ENCODE measurements around the gene NKAIN2.
"Not testable (repeated sequence)": the region's sequence is repeated elsewhere in the genome, so short reads cannot be mapped to it uniquely, and the experiment has no call there.

The NKAIN2 gene

DNA sequence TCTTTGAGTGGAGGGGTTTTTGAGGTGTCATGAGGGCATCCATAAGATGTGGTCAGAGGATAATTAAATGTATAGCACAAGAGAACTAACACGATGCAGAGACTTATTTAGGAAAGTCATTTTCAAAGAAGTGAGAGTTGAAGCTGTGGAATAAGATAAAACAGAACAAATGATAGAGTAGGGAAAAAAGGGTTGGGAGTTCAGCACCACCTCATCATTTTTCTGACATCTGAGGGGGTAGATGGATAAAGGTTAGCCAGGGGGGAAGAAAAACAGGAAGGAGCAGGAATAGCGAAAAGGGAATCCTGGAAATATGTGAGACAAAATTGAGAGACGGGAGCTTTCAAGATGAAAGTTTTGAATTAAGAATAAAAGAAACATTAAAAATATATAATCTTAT, 434.2 kb downstream of the NKAIN2 start:
- no peak for DNase-seq

DNA sequence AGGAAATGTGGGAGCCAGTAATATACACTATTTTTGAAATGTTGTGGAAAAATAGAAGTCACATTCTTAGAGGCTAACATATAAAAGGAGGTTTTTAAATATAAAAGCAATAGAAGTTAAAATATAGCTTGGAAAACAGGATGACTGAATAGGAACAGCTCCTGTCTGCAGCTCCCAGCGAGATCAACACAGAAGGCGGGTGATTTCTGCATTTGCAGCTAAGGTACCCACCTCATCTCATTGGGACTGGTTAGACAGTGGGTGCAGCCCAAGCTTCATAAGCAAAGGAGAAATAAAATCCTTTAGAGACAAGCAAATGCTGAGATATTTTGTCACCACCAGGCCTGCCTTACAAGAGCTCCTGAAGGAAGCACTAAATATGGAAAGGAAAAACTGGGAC, 434.7 kb downstream of the NKAIN2 start:
- not testable (repeated sequence) for DNase-seq

- DNase-seq, result no peak
These were observed 451.4 kb downstream of the NKAIN2 start for GRCh38 chr6:124254941-124255685.

DNA sequence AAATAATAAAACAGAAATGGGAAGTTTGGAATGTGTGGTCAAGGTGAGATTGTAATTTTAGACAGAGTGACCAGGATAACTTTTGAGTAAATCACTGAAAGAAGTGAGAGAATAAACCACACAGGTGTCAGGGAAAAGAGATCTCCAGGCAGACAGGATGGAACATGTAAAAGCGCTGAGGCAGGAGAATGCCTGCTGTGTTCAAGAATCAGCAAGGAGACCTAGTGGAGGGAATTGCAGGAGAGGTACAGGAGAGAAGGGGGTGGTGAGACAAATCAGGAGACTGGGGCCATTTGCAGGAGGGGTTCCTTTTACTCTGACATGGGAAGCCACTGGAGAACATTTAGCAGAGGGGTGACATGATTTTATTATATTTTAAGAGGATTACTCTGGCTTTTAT, 456.7 kb downstream of the NKAIN2 start:
- DNase-seq, result no peak

DNA sequence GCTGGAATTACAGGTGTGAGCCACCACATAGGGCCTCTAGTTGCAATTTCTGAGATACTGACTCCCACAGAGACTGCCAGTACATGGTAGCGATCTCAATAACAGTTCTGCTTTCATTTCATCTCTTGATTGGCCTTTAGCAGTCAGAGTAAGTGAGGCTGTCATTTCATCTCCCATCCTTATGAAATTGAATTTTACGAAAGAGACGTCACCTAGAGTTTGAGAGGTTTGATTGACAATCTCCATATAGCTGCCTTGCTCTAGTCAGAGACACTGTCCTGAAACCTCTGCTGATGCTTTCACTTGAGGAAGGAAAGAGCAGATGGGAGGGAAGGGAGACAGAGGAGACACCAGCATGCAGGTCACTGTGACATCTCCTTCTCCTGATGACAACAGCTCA, 466.1 kb downstream of the NKAIN2 start:
- no peak for DNase-seq

GRCh38 chr6:124273701-124274100, 470.0 kb downstream of the NKAIN2 start:
- no peak for DNase-seq

GRCh38 chr6:124282541-124282940, 478.9 kb downstream of the NKAIN2 start:
- no peak for DNase-seq

DNA sequence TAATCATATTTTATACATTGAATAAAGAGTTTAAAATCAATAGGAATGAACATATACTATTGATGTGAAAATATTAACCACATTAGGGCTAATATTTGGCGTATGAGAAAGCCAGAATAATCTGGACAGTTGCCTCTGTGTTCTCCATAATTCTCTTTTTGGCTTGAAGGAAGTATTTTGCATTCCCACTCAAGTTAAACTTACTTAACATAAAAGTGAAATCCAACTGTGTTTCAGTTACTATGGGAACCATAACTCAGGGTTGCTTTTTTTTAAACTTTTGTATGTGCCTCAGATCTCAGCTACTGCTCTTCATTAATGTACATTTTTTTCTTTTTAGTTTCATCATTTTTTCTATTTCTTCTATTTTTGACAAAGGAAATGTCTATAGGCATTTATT, 479.8 kb downstream of the NKAIN2 start:
- DNase-seq, result no peak

GRCh38 chr6:124285146-124285545, 481.5 kb downstream of the NKAIN2 start:
- no peak for DNase-seq

GRCh38 chr6:124294574-124295200, 491.0 kb downstream of the NKAIN2 start:
- DNase-seq, result no peak

- no peak for DNase-seq
These were observed 493.8 kb downstream of the NKAIN2 start for GRCh38 chr6:124297507-124297906.

DNA sequence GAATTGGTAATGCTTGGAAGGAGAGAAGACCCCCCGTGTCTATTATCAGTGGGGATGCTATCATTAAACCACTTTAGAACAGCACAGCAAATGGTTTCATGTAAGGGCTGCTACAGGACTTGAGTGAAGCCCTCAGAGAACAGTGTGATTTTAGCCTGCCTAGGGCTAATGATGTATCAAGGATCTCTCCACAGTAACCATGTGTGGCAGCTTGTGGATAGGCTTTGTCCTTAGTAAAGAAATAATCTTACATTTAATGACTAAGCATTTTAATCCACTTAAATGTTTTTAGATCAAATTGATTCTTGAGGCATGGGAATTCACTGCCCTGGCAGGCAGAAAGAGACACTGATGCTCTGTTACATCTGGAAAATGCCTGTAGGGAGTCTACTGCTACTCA, 495.1 kb downstream of the NKAIN2 start:
- DNase-seq, result no peak

DNA sequence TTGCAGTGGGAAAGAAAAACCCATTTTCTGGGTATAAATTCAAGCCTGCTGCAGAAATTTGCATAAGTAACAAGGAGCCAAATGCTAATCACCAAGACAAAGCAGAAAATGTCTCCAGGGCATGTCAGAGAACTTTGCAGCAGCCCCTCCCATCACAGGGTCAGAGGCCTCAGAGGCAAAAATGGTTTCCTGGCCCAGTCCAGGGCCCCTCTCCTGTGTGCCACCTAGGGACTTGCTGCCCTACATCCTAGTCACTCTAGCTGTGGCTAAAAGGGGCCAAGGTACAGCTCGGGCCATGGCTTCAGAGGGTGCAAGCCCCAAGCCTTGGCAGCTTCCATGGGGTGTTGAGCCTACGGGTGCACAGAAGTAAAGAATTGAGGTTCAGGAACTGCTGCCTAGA, 497.2 kb downstream of the NKAIN2 start:
- DNase-seq, result not testable (repeated sequence)

DNA sequence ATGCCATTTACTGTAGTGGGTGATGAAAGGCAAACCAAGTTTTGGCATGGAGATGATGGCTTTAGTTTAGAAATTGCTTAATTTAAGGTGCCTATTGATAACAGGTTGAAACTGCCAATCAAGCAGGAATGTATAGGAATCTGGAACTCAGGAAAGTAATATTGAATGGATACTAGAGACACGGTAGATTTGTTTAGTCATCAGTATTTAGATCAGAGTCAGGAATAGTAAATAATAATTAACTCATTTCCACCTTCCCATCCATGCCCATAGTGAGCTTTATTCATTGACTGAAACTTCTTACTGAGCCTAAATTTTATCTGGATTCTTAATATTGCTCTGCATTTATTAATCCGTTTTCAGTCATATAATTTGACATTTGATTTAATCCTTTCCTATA, 500.3 kb downstream of the NKAIN2 start:
- no peak for DNase-seq

- no peak for DNase-seq
These were observed 506.5 kb downstream of the NKAIN2 start for GRCh38 chr6:124310139-124310538.

- no peak for DNase-seq
These were observed 515.7 kb downstream of the NKAIN2 start for GRCh38 chr6:124319410-124319809.

GRCh38 chr6:124324237-124324636, 520.6 kb downstream of the NKAIN2 start:
- DNase-seq, result no peak

DNA sequence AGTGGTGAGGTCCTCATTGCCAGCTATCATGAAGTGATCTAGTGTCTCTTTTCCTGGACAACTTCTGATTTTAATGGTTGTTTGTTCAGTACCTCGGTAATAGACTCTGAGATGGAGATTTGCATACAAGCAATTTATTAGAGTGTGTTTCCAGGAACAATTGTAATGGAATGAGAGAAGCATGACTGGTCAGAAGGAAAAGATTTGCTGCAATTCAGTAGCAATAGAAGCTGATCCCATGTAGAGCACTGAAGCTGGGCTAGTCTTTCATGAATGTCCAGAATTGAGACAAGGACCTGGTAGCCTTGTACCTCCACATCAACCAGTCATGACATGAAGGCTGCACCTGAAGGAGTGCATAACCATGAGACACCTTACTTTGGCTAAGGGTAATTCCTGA, 526.5 kb downstream of the NKAIN2 start:
- DNase-seq, result no peak

DNA sequence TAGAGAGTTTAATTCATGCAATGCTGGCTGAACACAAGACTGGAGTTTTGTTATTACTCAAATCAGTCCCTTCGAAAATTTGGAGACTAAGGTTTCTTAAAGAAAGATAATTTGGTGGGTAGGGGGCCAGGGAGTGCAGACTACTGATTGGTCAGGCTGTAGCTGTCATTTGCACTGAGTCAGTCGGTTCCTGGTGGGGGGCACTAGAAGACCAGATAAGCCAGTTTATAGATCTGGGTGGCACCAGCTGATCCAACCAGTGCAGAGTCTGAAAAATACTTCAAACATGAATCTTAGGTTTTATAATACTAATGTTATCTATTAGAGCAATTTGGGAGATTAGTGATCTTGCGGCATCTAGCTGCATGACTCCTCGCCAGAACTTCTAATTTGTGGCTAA, 530.7 kb downstream of the NKAIN2 start:
- no peak for DNase-seq

- no peak for DNase-seq
These were observed 536.1 kb downstream of the NKAIN2 start for GRCh38 chr6:124339610-124340334.

- DNase-seq, result not testable (repeated sequence)
These were observed 544.7 kb downstream of the NKAIN2 start for GRCh38 chr6:124348339-124348738.

DNA sequence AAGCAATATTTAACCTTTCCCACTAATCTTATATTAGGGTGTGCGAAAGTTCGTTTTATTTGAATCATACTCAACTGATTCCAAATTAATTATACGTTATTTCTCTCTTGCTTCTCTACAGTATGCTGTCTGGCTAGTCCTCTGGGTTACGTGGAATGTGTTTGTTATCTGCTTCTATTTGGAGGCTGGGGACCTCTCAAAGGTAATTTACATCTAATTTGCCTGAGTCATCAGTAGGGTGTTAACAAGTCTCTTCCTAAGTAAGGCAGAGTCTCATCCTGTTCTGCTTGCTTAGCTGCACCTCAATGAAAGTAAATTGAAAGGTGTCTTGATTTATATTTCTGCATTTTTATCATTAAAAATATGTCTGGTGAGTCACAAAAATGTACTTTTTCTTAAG, 551.5 kb downstream of the NKAIN2 start:
- DNase-seq, result no peak

DNA sequence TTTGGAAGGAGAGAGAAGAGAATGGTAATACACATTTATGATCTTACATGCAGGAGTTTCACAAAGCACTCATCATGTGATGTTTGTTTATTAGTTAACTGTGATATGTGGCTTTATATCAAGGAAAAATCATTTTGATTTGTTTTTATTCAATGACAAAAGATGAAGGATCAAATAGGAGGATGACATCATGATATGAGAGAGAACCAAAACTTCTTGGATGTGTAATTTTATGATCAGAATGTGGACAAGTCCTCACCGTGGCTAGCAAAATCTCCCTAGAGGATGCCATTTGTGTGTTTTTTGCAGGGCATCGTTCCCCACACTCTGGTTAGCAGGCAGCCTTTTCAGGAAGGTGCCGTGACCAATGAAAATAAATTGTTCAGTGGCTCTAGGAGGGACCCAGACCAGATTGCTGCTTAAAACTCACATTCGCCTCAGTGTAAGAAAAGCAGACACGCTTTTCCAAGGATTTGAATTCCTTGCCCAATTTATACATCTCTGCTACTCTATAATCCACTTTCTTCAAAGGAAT, 552.7 kb downstream of the NKAIN2 start:
- DNase-seq, result no peak

- DNase-seq, result no peak
These were observed 553.1 kb downstream of the NKAIN2 start for GRCh38 chr6:124356811-124357210.
